GM21619 (cell line): ENCODE measurements around the gene AMZ1.
"Not testable (repeated sequence)": the region's sequence is repeated elsewhere in the genome, so short reads cannot be mapped to it uniquely, and the experiment has no call there.

ENCODE experiments used
- ATAC-seq: cut with Tn5 transposase; IDR thresholded peaks from one replicate; pipeline ENCODE4 v1.9.1; 2021; ENCODE audit not compliant: unreplicated experiment

The AMZ1 gene

GRCh38 chr7:2666588-2667250, 21.3 kb upstream of the AMZ1 start:
- ATAC-seq, result no peak

- ATAC-seq, result no peak
These were observed 20.2 kb upstream of the AMZ1 start for GRCh38 chr7:2667843-2668242.

- ATAC-seq, result no peak
These were observed 19.6 kb upstream of the AMZ1 start for GRCh38 chr7:2668401-2668800.

GRCh38 chr7:2670171-2670570, 17.8 kb upstream of the AMZ1 start:
- no peak for ATAC-seq

- peak; percentile 69 for ATAC-seq
These were observed 17.1 kb upstream of the AMZ1 start for GRCh38 chr7:2670720-2671391.

GRCh38 chr7:2673214-2673613, 14.8 kb upstream of the AMZ1 start:
- not testable (repeated sequence) for ATAC-seq

- no peak for ATAC-seq
These were observed 14.1 kb upstream of the AMZ1 start for GRCh38 chr7:2673934-2674333.

- no peak for ATAC-seq
These were observed 12.7 kb upstream of the AMZ1 start for GRCh38 chr7:2675256-2675764.

- ATAC-seq, result not testable (repeated sequence)
These were observed 11.4 kb upstream of the AMZ1 start for GRCh38 chr7:2676576-2676975.

GRCh38 chr7:2678454-2678853, 9.5 kb upstream of the AMZ1 start:
- not testable (repeated sequence) for ATAC-seq

GRCh38 chr7:2679135-2680127, 8.6 kb upstream of the AMZ1 start:
- not testable (repeated sequence) for ATAC-seq

GRCh38 chr7:2680256-2680655, 7.7 kb upstream of the AMZ1 start:
- no peak for ATAC-seq

GRCh38 chr7:2680792-2681490, 7.1 kb upstream of the AMZ1 start:
- ATAC-seq, result no peak

GRCh38 chr7:2681929-2682799, 5.8 kb upstream of the AMZ1 start:
- no peak for ATAC-seq

GRCh38 chr7:2684501-2684900, 3.5 kb upstream of the AMZ1 start:
- no peak for ATAC-seq

GRCh38 chr7:2686101-2686500, 1.9 kb upstream of the AMZ1 start:
- no peak for ATAC-seq

- no peak for ATAC-seq
These were observed 598 bp upstream of the AMZ1 start for GRCh38 chr7:2687338-2687869.

GRCh38 chr7:2688409-2689342, 674 bp downstream of the AMZ1 start:
- peak; percentile 81 for ATAC-seq
